SK-N-SH (cell line): ENCODE measurements around the gene NSDHL.

Experiments
- CTCF ChIP-seq: fragments of 200-600 bp; sonication (generic); IDR thresholded peaks from 2 replicates; pipeline ENCODE4 v1.6.1; 2017; ENCODE audit warnings: antibody characterized with exemption, mild to moderate bottlenecking, moderate library complexity
- REST ChIP-seq: IDR thresholded peaks from 2 replicates; pipeline ENCODE4 v1.6.1; 2012; ENCODE audit warnings: mild to moderate bottlenecking, low read depth, low read length, moderate library complexity

GRCh38 chrX:152898442-152898841, 67.6 kb downstream of the NSDHL start:
- TF ChIP-seq CTCF (no peak), REST (no peak)
